Measurements from ENCODE around the gene TENT5C.

DNA sequence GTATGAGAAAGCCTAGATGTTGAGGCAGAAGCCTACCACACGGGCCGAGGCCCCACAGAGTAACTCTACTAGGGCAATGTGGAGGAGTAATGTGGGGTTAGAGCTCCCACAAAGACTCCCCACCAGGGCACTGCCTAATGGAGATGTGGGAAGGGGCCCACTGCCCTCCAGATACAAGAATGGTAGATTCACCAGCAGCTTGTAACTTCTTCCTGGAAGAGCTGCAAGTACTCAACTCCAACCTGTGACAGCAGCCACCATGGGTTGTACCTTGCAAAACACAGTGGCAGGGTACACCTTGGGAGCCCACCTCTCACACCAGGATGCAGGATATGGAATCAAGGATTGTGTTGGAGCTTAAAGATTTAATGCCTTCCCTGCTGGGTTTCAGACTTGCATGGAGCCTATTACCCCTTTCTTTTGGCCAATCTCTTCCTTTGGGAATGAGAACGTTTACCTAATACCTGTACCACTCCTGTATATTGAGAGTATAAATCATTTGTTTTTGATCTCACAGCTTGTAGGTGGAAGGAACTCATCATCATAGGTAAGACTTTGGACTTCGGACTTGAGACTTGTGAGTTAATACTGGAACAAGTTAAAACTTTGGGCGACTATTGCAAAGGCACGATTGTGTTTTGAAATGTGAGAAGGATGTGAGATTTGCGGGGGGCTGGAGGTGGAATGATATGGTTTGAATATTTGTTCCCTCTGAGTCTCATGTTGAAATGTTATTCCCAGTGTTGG lies 57.5 kb downstream of the TENT5C start:
- no peak for TF ChIP-seq ZNF274 (IDR thresholded peaks at IDR 0.05; ENCODE audit: low read depth, low read length)
- no peak for TF ChIP-seq YY1 (IDR thresholded peaks at IDR 0.05; ENCODE audit: insufficient read depth, insufficient read length)
- TF ChIP-seq SUZ12 (IDR thresholded peaks at IDR 0.05; ENCODE audit: extremely low read depth, insufficient read depth, insufficient read length) = no peak

Data from NT2/D1 (cell line).